H1 (cell line): Measurements from ENCODE around the gene KCNK3. TPM values are rescaled to one million over a fixed set of nuclear protein-coding genes. Genes with fewer than 3 reads are reported as not detected.

ENCODE experiments used
- BCL11A ChIP-seq, 2 experiments: IDR thresholded peaks; one replicate each; pipeline ENCODE4 v1.6.1; 2011; ENCODE audit warnings: low read depth in 2 of 2, low read length in 2 of 2, mild to moderate bottlenecking in 2 of 2
- NRF1 ChIP-seq: IDR thresholded peaks from 2 replicates; pipeline ENCODE4 v1.6.1; 2011; ENCODE audit warnings: mild to moderate bottlenecking, low read depth, low read length, improper control_type of control experiment
- RFX5 ChIP-seq: IDR thresholded peaks from 2 replicates; pipeline ENCODE4 v1.6.1; 2011; ENCODE audit warnings: low read depth, low read length, improper control_type of control experiment, borderline replicate concordance
- polyA plus RNA-seq, 7 experiments: library from polyadenylated mRNA; depleted of rRNA in 3 of 7; stranded (reverse) in 5 of 7; unstranded in 2 of 7; fragments of >200 nt in 5 of 7; fragments of 200-250 nt in 2 of 7; gene quantifications; 1 replicate in 5 of 7; 2 replicates in 1 of 7; 4 replicates in 1 of 7; pipeline versions ENCODE4 v1.2.1 to v1.2.3, GENCODE V29; 2011 to 2013; ENCODE audit warnings: missing spikeins in 2 of 7, mixed read lengths in 2 of 7
- total RNA-seq: library from RNA; stranded (reverse); fragmentation: NEBNext Ultra II Directional; extraction: Animal tissue kit (Norgen Biotek cat#: 25700); gene quantifications from 2 replicates; pipeline ENCODE4 v1.2.1, GENCODE V29; 2021

The KCNK3 gene
- total and polyA plus RNA-seq, 2 of the 8 experiments (the other 6 are each of a cell fraction or from before 2014, with no cell fraction given) = 0.29 to 0.30 TPM

DNA sequence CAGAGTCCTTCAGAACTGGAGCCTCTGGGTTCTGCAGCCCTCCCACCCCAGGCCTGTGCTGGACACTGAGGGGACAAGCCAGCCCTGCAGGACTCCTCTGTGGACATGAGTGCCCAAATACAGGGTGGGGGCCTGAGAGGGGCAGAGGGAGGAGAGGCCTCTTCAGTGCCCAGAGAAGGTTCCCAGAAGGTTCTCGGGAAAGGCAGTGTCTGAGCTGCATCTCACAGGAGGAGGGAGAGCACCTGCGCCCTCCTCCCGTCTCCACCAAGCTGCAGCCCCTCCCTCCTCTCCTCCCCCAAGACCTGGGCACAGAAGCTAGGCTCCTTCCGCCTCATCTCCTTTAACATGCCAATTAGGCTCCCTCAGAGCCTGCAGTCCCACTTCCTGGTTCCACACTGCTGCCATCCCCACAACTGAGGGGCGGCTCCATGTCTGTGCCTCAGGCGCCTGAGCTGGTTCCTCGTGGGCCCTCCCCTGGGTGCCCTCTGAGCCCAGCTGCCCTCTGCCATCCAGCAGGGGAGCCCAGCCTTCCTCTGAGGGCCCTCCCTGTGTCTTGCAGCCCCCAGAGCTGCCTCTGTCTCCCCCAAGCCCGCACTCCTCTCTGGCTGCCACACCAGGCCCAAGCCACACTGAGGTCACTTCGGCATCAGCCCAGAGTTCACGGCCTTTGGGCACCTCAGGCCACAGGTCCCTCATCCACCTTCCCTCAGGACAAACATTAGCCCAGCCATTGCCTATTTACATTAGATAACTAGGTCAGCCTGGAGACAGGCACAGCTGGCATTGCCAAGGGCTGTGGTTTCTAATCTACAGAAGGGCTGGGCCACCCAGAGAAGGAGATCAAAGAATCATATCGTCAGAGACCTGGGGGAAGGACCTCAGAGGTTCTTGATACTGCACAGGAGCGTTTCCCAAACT is 28.9 kb downstream of the KCNK3 start (continued):
- TF ChIP-seq RFX5 (no peak), NRF1 (no peak), BCL11A (IDR thresholded peaks at IDR 0.05; ENCODE audit: low read depth in 2 of 2, low read length in 2 of 2) (no peak)
